Measurements from ENCODE around the gene ADAMTS15. TPM values are rescaled to one million over a fixed set of nuclear protein-coding genes. Genes with fewer than 3 reads are reported as not detected.

Gene ADAMTS15
- total RNA-seq, 2 experiments from 2014 or later: not detected

- H3K79me2 ChIP-seq (ENCODE audit: insufficient read depth, low read depth, low read length): no peaks in the 10 kb centered on the region
- CTCF ChIA-PET (ENCODE audit: unreplicated experiment): interaction anchor here (1.0 kb wide), 1 partner anchor 21 kb away, joined by 3 read pairs; no protein-coding TSS in a partner anchor
- H3K4me3 ChIP-seq (ENCODE audit: low read depth, low read length, poor library complexity, severe bottlenecking): no peak overlapping the region
- no peaks in the 10 kb centered on the region for H3K4me1 ChIP-seq (ENCODE audit: insufficient read depth, low read length, poor library complexity, severe bottlenecking)
- H3K9me3 ChIP-seq (ENCODE audit: low read length): no peaks in the 10 kb centered on the region
- no peak overlapping the region for H2AFZ ChIP-seq (ENCODE audit: low read length)
- no peak overlapping the region for H3K27ac ChIP-seq (ENCODE audit: low read depth, low read length, poor library complexity, severe bottlenecking)
- intact Hi-C loops (cut with micrococcal nuclease; ENCODE audit: unreplicated experiment): no loop called here
- no TSS peak for BruUV-seq (replicated peaks)
- DNase-seq (ENCODE audit: low spot score): no peak
- no peak for TF ChIP-seq EZH2phosphoT487 (IDR thresholded peaks at IDR 0.05; ENCODE audit: borderline replicate concordance, low read depth, low read length)
- TF ChIP-seq CTCF (conservative IDR thresholded peaks at IDR 0.05; ENCODE audit: low read length): no peak
- POLR2A ChIA-PET: no interaction called here
- no peaks in the 10 kb centered on the region for H3K36me3 ChIP-seq (ENCODE audit: insufficient read depth, low read length)
- no peaks in the 10 kb centered on the region for H3K9me2 ChIP-seq (ENCODE audit: insufficient read depth, low read length)
- H4K20me1 ChIP-seq (ENCODE audit: insufficient read depth, low read length): no peaks in the 10 kb centered on the region
- no peak overlapping the region for H3K4me2 ChIP-seq (ENCODE audit: low read length)
These were observed 5.7 kb upstream of the ADAMTS15 start for GRCh38 chr11:130442737-130443136.

- Histone ChIP-seq H3K4me3 (ENCODE audit: low read depth, low read length, poor library complexity, severe bottlenecking) (no peak overlapping the region), H4K20me1 (ENCODE audit: insufficient read depth, low read length) (no peaks in the 10 kb centered on the region), H3K9me3 (ENCODE audit: low read length) (no peaks in the 10 kb centered on the region), H3K4me1 (ENCODE audit: insufficient read depth, low read length, poor library complexity, severe bottlenecking) (no peaks in the 10 kb centered on the region), H3K9me2 (ENCODE audit: insufficient read depth, low read length) (no peaks in the 10 kb centered on the region), H3K4me2 (ENCODE audit: low read length) (no peak overlapping the region), H3K27ac (ENCODE audit: low read depth, low read length, poor library complexity, severe bottlenecking) (no peak overlapping the region), H3K36me3 (ENCODE audit: insufficient read depth, low read length) (no peaks in the 10 kb centered on the region), H3K79me2 (ENCODE audit: insufficient read depth, low read depth, low read length) (no peaks in the 10 kb centered on the region), H2AFZ (ENCODE audit: low read length) (no peak overlapping the region)
- ChIA-PET CTCF (ENCODE audit: unreplicated experiment) (no interaction called here), POLR2A (interaction anchor here (0.6 kb wide), 1 partner anchor 557 kb away, joined by 3 read pairs; no protein-coding TSS in a partner anchor)
- no TSS peak for BruUV-seq (replicated peaks)
- intact Hi-C loops (cut with micrococcal nuclease; ENCODE audit: unreplicated experiment): no loop called here
- DNase-seq (ENCODE audit: low spot score): no peak
- TF ChIP-seq EZH2phosphoT487 (IDR thresholded peaks at IDR 0.05; ENCODE audit: borderline replicate concordance, low read depth, low read length) (no peak), CTCF (conservative IDR thresholded peaks at IDR 0.05; ENCODE audit: low read length) (no peak)
These were observed 2.7 kb upstream of the ADAMTS15 start for GRCh38 chr11:130445788-130446187.

GRCh38 chr11:130448039-130448415 lies 418 bp upstream of the ADAMTS15 start:
- intact Hi-C loops (cut with micrococcal nuclease; ENCODE audit: unreplicated experiment): no loop called here

More at GRCh38 chr11:130448039-130448415, 418 bp upstream of the ADAMTS15 start:
- Histone ChIP-seq H3K9me2 (ENCODE audit: insufficient read depth, low read length) (no peaks in the 10 kb centered on the region), H3K4me2 (ENCODE audit: low read length) (no peak overlapping the region), H2AFZ (ENCODE audit: low read length) (no peak overlapping the region), H3K9me3 (ENCODE audit: low read length) (no peaks in the 10 kb centered on the region), H3K4me3 (ENCODE audit: low read depth, low read length, poor library complexity, severe bottlenecking) (no peak overlapping the region), H3K79me2 (ENCODE audit: insufficient read depth, low read depth, low read length) (no peaks in the 10 kb centered on the region), H3K4me1 (ENCODE audit: insufficient read depth, low read length, poor library complexity, severe bottlenecking) (no peaks in the 10 kb centered on the region), H3K27ac (ENCODE audit: low read depth, low read length, poor library complexity, severe bottlenecking) (no peak overlapping the region), H3K36me3 (ENCODE audit: insufficient read depth, low read length) (no peaks in the 10 kb centered on the region), H4K20me1 (ENCODE audit: insufficient read depth, low read length) (no peaks in the 10 kb centered on the region)
- no TSS peak for BruUV-seq (replicated peaks)
- ChIA-PET POLR2A (no interaction called here), CTCF (ENCODE audit: unreplicated experiment) (no interaction called here)
- DNase-seq (ENCODE audit: low spot score): no peak
- TF ChIP-seq EZH2phosphoT487 (IDR thresholded peaks at IDR 0.05; ENCODE audit: borderline replicate concordance, low read depth, low read length) (no peak), CTCF (conservative IDR thresholded peaks at IDR 0.05; ENCODE audit: low read length) (no peak)
